Natural killer cell (primary cell): Measurements from ENCODE around the gene ZNF106. TPM values are rescaled to one million over a fixed set of nuclear protein-coding genes. Genes with fewer than 3 reads are reported as not detected.

Experiments used
- ATAC-seq, 3 donors: fragments of 150-1000 bp in 2 of 3; fragments of 200-7000 bp in 1 of 3; cut with Tn5 transposase; 1 replicate in 1 of 3; 2 replicates in 2 of 3; pipeline ENCODE4 v1.10.0; 2021; ENCODE audit warnings: mild to moderate bottlenecking in 2 of 3, moderate library complexity in 2 of 3
- DNase-seq, 2 donors: peaks; one replicate each; pipeline versions ENCODE4 v3.0.0 to v3.0.0-alpha.2; 2013 to 2021; ENCODE audit warnings: mixed read lengths in 1 of 2
- H3K27ac ChIP-seq: one replicate; pipeline ENCODE4 v1.5.1; 2013; ENCODE audit warnings: mild to moderate bottlenecking, low read length
- H3K27me3 ChIP-seq: one replicate; pipeline ENCODE4 v1.6.1; 2013; ENCODE audit warnings: low read length; ENCODE audit not compliant: control insufficient read depth, insufficient read depth
- H3K36me3 ChIP-seq: one replicate; pipeline ENCODE4 v1.6.1; 2013; ENCODE audit warnings: low read length; ENCODE audit not compliant: control insufficient read depth, insufficient read depth
- H3K4me1 ChIP-seq: one replicate; pipeline ENCODE4 v1.6.1; 2013; ENCODE audit warnings: low read length; ENCODE audit not compliant: control insufficient read depth, insufficient read depth
- H3K4me3 ChIP-seq: one replicate; pipeline ENCODE4 v1.5.1; 2013; ENCODE audit warnings: low read length
- H3K9me3 ChIP-seq: one replicate; pipeline ENCODE4 v1.6.1; 2013; ENCODE audit warnings: low read length; ENCODE audit not compliant: control insufficient read depth, insufficient read depth
- H3K27ac Mint-ChIP-seq, 2 donors: one replicate each; pipeline ENCODE4 v1.8.0; 2022; ENCODE audit warnings: mild to moderate bottlenecking in 2 of 2, mixed read lengths in 2 of 2, moderate library complexity in 1 of 2
- H3K27me3 Mint-ChIP-seq, 2 donors: one replicate each; pipeline ENCODE4 v1.8.0; 2022; ENCODE audit warnings: low read depth in 2 of 2, mixed read lengths in 2 of 2
- H3K36me3 Mint-ChIP-seq: one replicate; pipeline ENCODE4 v1.8.0; 2022; ENCODE audit warnings: mixed read lengths
- H3K4me1 Mint-ChIP-seq, 2 donors: one replicate each; pipeline ENCODE4 v1.8.0; 2022; ENCODE audit warnings: mixed read lengths in 2 of 2
- H3K4me3 Mint-ChIP-seq: one replicate; pipeline ENCODE4 v1.8.0; 2022; ENCODE audit warnings: mild to moderate bottlenecking, moderate library complexity, mixed read lengths
- H3K9me3 Mint-ChIP-seq, 2 donors: one replicate each; pipeline ENCODE4 v1.8.0; 2022; ENCODE audit warnings: mixed read lengths in 2 of 2
- CTCF ChIP-seq: fragments of 200-600 bp; IDR thresholded peaks from one replicate; pipeline ENCODE4 v1.8.0; 2022; ENCODE audit warnings: antibody characterized with exemption
- WGBS: methylation state at CpG from one replicate; pipeline ENCODE4 v1.1.7; 2013; ENCODE audit warnings: missing lambda C conversion rate; ENCODE audit not compliant: insufficient coverage; 5-methylcytosine and 5-hydroxymethylcytosine counted together
- intact Hi-C: fragments of 100-400 bp; cut with micrococcal nuclease; formaldehyde crosslinking; loops from one replicate; pipeline ENCODE4 v1.14.2; 2022
- total RNA-seq, 4 donors: library from RNA; stranded (reverse); fragments of 120-200 nt in 1 of 4; gene quantifications; one replicate each; pipeline versions ENCODE4 v1.2.3 to v1.2.4, GENCODE V29; 2013 to 2022

The ZNF106 gene
- total RNA-seq, 3 donors from 2014 or later (not counting 1 experiment from before 2014, with no cell fraction given): 39.6 to 53.1 (median 52.2) TPM

GRCh38 chr15:42404461-42405235 lies 86.3 kb downstream of the ZNF106 start:
- ATAC-seq (no peak), DNase-seq (no peak)
- Mint-ChIP-seq H3K36me3 (no peaks in the 10 kb centered on the region), H3K27ac (no peak overlapping the region), H3K27me3 (no peaks in the 10 kb centered on the region), H3K4me1 (peaks cover 26 to 30% of the 10 kb centered on the region in 2 donors), H3K4me3 (no peak overlapping the region), H3K9me3 (no peaks in the 10 kb centered on the region)
- TF ChIP-seq CTCF: no peak
- 87% methylated on average over 12 of the region's 12 CpGs for WGBS
- Histone ChIP-seq H3K4me1 (peaks cover 22% of the 10 kb centered on the region), H3K4me3 (no peak overlapping the region), H3K36me3 (no peaks in the 10 kb centered on the region), H3K9me3 (no peaks in the 10 kb centered on the region), H3K27ac (no peak overlapping the region), H3K27me3 (no peaks in the 10 kb centered on the region)
- intact Hi-C loops: no loop called here

GRCh38 chr15:42403389-42403788 lies 87.6 kb downstream of the ZNF106 start:
- Mint-ChIP-seq H3K4me3 (no peak overlapping the region), H3K4me1 (peaks cover 26 to 30% of the 10 kb centered on the region in 2 donors), H3K36me3 (no peaks in the 10 kb centered on the region), H3K27ac (peak overlapping the region in 1 of 2 donors; percentile 89), H3K9me3 (no peaks in the 10 kb centered on the region), H3K27me3 (no peaks in the 10 kb centered on the region)
- ATAC-seq: no peak
- WGBS: 96% methylated on average over 7 of the region's 7 CpGs
- Histone ChIP-seq H3K9me3 (no peaks in the 10 kb centered on the region), H3K36me3 (no peaks in the 10 kb centered on the region), H3K4me3 (no peak overlapping the region), H3K27ac (no peak overlapping the region), H3K27me3 (no peaks in the 10 kb centered on the region), H3K4me1 (peaks cover 22% of the 10 kb centered on the region)
- no peak for DNase-seq
- intact Hi-C loops: no loop called here
- TF ChIP-seq CTCF: no peak

- Histone ChIP-seq H3K9me3 (no peaks in the 10 kb centered on the region), H3K27ac (peak overlapping the region; percentile 52), H3K4me1 (peaks cover 22% of the 10 kb centered on the region), H3K36me3 (no peaks in the 10 kb centered on the region), H3K27me3 (no peaks in the 10 kb centered on the region), H3K4me3 (no peak overlapping the region)
- TF ChIP-seq CTCF: no peak
- peaks cover 26 to 30% of the 10 kb centered on the region in 2 donors for H3K4me1 Mint-ChIP-seq
- peak overlapping the region; percentile 81 for H3K4me3 Mint-ChIP-seq
- H3K36me3 Mint-ChIP-seq: no peaks in the 10 kb centered on the region
- WGBS: 88% methylated on average over 15 of the region's 15 CpGs
- ATAC-seq (peak in 1 of 3 donors; percentile 40), DNase-seq (peak in 1 of 2 donors; percentile 7)
- H3K27ac Mint-ChIP-seq: peak overlapping the region; percentile 86 to 89
- no peaks in the 10 kb centered on the region for H3K27me3 Mint-ChIP-seq
- no peaks in the 10 kb centered on the region for H3K9me3 Mint-ChIP-seq
- intact Hi-C loops: no loop called here
Measured at GRCh38 chr15:42402455-42403205, 88.3 kb downstream of the ZNF106 start.
